Measurements from ENCODE around the gene PRIMA1.

Gene PRIMA1

GRCh38 chr14:93794756-93795155 is 6.5 kb upstream of the PRIMA1 start:
- no peak for DNase-seq (ENCODE audit: low read depth)

DNA sequence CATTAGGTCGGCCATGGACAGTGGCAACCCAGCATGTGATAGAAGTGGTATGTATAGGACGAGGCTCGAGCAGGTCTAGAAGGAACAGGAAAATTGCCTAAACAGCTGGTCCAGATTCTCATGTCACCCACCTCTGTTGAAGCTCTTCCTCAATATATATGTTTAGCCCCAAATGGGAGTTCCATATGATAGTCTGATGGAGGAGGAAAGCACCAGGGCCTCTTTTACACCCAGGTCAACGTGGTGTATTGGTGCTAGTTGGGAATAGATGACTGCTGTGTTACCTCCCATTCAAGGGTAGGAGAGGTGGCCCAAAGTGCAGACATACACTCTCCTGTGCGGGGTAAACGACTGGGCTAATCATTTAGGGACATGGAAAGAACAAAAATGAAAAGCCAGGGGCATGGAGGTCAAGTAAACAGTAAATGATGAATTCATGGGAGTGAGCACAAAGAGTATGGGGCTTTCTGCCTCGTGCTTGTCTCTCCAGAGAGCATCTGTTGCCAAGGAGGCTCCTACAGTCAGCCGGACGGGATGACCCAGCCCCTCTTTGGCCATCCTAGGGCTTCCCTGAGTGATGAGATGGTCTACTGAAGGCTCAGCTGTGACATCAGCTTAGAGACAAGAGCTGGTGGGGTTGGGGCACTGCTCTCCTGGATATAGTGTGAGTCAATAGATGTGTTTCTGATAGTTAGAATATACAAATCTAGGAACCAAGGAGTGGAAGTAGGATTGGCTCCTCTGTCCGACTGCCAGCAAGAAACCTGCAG is 5.5 kb upstream of the PRIMA1 start:
- no peak for DNase-seq (ENCODE audit: low read depth)

DNA sequence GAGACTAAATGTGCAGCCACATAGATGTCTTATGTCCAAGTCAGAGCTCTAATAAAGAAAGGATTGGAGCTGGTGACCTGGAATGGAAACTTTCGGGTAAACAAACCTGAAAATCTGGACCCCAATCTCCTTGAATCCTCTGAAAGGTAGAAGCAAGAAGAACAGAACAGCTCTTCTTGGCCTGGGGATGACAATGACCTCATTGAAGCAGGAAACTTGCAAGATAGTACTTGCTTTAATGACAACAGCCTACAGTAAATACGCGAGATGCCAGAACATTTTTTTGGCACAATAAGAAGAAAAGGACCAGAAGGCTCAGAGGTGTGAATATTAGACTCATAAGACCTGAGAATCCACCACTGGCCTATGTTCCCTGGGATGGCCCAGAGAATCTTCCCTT is 4.1 kb upstream of the PRIMA1 start:
- DNase-seq (ENCODE audit: low read depth): no peak

GRCh38 chr14:93790966-93791365 is 2.7 kb upstream of the PRIMA1 start:
- no peak for DNase-seq (ENCODE audit: low read depth)

DNA sequence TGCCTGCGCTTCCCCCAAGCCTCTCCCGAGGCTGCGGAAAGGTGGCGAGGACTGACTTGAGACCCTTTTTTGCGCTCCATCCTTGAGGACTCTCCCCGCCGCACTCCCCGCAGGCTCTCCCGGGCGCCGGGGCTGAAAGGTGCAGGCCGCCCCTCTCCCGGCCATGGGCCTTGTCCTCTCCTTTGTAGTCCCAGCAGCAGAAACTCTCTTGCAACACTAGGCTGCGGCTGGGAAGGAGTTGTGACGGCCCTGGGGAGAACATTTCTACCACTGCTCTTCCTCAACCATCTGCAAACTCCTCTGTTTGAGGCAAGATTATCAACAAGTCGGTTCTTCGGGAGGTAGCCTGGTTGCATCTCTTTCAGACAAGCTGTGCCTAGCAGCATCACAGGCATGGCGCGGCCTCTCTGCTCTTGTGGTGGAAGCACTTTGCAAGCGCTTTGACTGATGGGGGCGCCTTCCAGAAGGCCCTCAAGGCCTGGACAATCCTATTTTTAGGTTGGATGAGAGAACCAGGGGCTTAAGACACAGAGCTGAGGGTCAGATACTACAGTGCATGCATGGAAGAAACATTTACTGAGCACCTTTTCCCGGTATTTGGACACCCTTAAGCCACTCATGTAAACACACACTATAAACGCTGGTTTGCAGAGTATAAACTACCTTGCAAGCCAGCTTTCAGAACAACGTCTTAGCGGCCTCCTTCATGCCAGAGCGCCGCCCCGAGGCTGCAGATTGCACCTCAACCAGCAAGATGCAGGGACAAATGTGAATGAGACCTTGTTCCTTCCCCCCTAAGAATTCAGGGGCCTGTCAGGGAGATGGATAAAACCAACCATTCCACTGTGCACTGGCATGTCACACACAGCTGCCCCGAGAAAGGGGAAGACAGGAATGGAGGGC is 1.2 kb upstream of the PRIMA1 start:
- DNase-seq (ENCODE audit: low read depth): no peak

GRCh38 chr14:93788543-93789227 is 400 bp upstream of the PRIMA1 start:
- no peak for DNase-seq (ENCODE audit: low read depth)

- DNase-seq (ENCODE audit: low read depth): no peak
Observed at GRCh38 chr14:93787465-93788292, 606 bp downstream of the PRIMA1 start.

- DNase-seq (ENCODE audit: low read depth): no peak
Observed at GRCh38 chr14:93785423-93785822, 2.9 kb downstream of the PRIMA1 start.

DNA sequence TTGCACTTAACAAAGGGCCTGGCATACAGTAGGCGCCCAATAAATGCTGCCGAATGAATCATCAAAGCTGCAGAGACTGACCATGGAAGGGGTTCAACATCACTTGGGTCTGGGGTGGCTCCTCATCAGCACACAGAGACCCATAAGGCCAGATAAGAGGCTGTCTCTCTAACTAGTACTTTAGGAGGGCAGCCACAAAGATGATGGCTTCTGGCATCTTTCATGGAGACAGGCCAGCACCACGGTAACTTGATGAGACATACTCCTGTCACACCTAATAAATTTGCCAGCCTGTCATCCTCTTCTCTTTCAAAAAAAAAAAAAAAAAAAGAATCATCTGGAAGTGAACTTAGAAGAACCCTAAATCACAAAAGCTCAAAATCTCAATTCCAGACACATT is 3.4 kb downstream of the PRIMA1 start:
- no peak for DNase-seq (ENCODE audit: low read depth)

DNA sequence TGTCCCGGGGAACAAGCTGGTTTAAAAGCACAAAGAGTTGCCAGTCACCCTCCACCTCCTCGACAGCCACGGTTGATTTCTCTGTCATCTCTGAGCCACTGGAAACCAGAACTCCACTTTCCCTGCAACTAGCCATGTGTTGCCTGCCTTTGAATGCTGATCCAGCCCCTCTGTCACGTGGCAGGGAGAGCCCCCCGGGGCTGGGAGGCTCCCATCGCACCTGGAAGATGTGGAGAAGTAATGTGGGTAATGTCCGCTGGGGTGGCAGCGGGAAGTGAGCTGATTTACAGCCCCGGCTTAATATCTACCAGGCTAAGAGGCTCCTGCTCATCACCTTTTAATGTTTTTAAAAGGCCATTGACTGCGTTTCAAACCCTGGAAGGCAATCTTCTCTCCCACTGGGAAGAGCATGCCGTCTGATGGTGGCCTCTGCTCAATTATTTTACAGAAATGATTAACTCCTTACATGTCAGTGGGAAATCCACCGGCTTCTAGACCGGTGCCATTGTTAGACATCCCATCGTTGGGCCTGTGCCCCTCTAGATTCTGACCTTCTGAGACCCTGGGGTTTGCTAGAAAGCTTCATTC is 7.4 kb downstream of the PRIMA1 start:
- no peak for DNase-seq (ENCODE audit: low read depth)

GRCh38 chr14:93778856-93779629 is 9.2 kb downstream of the PRIMA1 start:
- DNase-seq (ENCODE audit: low read depth): no peak

DNA sequence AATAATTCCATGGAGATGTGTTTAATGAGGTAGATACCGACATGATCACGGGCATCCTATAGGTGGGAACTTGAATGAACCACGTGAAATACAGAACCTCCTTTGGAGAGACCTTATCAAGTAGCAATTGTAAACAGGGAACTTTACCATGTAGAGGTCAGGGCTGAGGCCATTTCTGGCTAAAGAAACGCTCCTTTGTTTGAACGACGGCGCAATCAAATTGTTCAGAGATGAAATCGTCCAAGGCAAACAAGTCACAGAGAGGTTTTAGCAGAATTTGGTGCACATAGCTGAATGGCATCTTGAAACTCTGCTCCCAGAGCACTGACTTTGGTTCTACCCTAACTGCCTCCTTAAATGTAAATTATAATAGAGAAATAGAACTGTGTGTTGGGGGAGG is 9.8 kb downstream of the PRIMA1 start:
- no peak for DNase-seq (ENCODE audit: low read depth)

DNA sequence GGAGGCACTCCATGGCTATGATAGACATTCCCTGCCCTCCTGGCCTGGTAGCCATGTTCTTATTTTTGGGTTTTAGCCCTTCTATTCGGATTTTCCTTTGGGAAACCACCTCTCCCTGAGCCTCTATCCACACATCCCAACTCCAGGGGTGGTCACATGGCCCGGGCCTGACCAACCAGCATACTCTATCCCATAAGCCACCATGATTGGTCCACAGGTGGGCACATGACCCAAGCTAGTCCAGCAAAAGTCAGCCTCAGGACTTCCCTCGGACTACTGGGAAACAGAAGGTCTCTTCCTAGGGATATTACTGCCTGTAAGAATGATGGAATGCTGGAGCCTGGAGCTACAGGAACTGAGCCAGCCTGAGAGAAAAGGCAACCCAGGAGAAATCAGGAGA is 12.5 kb downstream of the PRIMA1 start:
- no peak for DNase-seq (ENCODE audit: low read depth)

DNA sequence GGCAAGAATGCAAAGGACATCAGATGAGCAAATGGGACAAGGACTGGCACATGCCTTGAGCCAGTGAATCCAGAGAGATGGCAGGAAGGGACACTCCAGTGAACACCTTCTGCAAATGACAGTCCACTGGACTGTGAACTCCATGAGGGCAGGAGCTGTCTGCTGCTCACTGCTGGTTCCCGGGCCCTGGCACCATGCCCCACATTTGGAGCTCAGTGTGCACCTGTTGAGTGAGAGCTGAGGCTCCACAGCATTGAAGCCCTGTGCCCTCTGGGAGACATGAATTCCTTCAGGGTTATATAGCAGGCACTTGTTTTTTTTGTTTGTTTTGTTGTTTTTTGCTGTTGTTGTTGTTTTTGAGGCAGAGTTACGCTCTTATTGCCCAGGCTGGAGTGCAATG is 13.1 kb downstream of the PRIMA1 start:
- no peak for DNase-seq (ENCODE audit: low read depth)

DNA sequence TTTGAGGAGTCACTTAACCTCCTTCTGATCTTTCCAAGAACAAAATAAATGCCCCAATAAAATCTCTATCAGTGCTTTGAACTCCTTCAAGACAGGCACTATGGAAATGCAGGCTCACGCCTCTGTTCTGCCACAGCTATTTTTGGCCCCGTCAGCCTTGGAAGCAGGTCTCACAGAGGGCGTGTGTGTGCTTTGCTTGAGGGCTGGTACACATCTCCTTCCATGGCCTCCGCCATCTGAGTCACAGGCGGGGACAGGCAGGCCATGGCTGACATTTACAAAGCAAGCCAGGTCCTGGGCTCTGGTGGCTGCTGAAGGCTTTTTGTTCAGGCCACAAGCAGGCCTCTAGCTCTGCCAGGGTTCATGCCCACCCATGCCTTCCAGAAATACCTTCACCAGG is 16.0 kb downstream of the PRIMA1 start:
- DNase-seq (ENCODE audit: low read depth): no peak

- no peak for DNase-seq (ENCODE audit: low read depth)
Observed at GRCh38 chr14:93765970-93766369, 22.3 kb downstream of the PRIMA1 start.

GRCh38 chr14:93765155-93765554 is 23.1 kb downstream of the PRIMA1 start:
- no peak for DNase-seq (ENCODE audit: low read depth)

- DNase-seq (ENCODE audit: low read depth): no peak
Observed at GRCh38 chr14:93764211-93764659, 24.1 kb downstream of the PRIMA1 start.

GRCh38 chr14:93759719-93760307 is 28.5 kb downstream of the PRIMA1 start:
- DNase-seq (ENCODE audit: low read depth): no peak

DNA sequence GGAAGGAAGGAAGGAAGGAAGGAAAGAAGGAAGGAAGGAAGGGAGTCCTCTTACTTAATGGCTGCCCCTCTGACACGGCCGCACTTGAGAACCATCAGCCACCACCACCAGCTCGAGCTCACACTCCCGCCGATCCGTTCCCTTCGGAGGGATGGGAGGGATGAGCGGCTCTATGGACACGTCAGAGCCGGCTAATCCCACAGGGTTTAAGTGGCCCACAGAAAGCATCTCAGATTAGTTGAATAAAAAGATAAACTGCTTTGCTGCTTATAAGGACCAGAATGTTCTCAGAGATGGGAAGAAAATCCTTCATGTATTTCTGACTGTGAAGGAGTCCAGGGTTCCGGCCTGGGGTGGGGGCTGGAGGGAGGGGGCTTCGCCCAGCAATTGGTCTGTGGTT is 31.1 kb downstream of the PRIMA1 start:
- DNase-seq (ENCODE audit: low read depth): no peak

Measured in stimulated activated CD8-positive, alpha-beta memory T cell treated with anti-CD3 and anti-CD28 coated beads, Interleukin-12 subunit alpha, Interleukin-12 subunit beta, amount 100 ng/mL, for 4 hours (primary cell).